ENCODE data around the gene PLA2G4A.

DNA sequence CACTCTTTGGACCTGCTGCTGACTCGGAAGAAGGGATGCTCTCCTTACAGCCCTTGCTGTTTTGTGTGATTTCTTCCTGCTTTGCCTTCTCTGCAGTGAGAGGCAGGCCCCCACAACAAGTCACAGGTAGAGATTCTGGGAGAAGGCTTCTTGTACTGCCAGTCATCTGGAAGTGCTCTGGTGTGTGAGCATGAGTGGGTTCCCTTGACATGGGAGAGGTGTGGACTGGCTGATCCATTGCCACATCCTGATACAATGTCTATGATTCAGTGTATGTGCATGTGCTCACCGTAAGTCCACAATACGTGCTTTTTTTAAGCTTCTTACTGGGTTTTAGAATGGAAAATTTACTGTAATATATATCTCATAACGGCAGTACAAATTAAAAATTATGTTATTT is 46.0 kb upstream of the PLA2G4A start:
- no peak for TF ChIP-seq GATA2 (IDR thresholded peaks at IDR 0.05; ENCODE audit: low read depth, low read length)
- no peak for TF ChIP-seq GATA3 (IDR thresholded peaks at IDR 0.05; ENCODE audit: low read depth, low read length)

Measured in SH-SY5Y (cell line).